ENCODE data around the gene REEP1.

DNA sequence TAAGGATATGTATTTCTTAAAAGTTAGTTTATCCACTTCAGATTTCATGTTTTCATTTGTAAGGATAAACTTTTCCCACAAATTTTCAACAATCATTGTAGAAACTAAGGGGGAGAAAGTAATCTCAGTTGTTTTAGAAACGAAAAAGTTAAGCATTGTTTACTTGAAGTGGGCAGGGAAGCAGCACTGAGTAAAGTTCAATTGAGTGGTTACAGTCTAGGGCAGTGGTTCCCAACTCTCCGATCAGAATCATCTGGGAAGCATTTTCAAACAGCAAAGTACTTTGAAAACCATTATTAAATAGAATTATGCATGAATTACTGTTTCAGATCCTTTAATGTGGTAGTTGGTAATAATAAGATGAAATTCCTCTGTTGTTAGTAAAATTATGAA is 125.6 kb downstream of the REEP1 start:
- TF ChIP-seq SMC3 (IDR thresholded peaks at IDR 0.05) (no peak), MYC (IDR thresholded peaks at IDR 0.05; ENCODE audit: borderline replicate concordance, low read length) (no peak), RNF2 (IDR thresholded peaks at IDR 0.05; ENCODE audit: borderline replicate concordance, low read depth) (no peak), ZSCAN20 (CRISPR knock-in tag; IDR thresholded peaks at IDR 0.05) (no peak)
